ENCODE data around the gene SYNE1.
A peak's percentile ranks its signal among the peaks of the same experiment; 100 is the strongest.

Gene SYNE1

DNA sequence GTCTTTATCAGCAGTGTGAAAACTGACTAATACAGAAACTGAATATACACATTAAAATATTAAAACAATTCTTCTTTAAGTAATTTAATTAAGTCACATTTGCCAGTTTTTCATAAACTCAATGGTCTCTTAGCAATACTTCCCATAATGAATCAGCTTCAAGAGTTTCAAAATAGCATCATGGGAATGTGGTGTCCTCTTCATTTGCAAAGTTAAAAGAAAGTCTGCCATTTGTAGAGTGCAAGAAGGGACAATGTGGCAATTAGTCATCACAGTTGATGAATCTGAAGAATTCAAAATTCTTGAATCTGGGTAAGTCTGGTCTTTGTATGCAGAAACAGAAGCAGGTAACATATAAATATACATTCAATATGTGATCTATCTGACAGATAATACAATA, 38.7 kb downstream of the SYNE1 start:
- TF ChIP-seq Cebpa-rat (IDR thresholded peaks at IDR 0.05): no peak
- Histone ChIP-seq H3K9me3 (replicated peaks in 1 of 11) (peaks cover 0 to 7% (median 0%) of the 10 kb centered on the region in 11 experiments; a peak in 2 of 22 replicates), H3K9ac (no peak overlapping the region)

DNA sequence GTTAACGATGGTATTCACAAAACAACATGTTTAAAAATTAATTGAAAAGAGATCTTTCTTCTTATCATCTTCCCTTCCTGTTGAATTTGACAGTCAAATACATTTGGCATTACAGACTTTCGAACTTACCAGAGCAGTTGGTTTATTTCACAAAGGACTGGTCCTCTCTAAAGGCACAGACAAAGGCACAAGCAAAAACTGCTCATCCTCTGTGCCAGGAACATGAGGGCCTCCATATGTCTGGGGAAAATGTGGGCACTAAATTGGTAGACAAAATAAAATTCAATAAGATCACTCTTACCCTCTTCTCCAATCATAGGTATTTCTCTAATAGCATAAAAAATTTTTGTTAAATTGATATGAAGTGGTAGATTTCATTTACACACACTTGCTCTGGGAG, 40.4 kb downstream of the SYNE1 start:
- H3K27ac ChIP-seq: no peak overlapping the region
- no peaks in the 10 kb centered on the region for H4K20me1 ChIP-seq
- TF ChIP-seq Cebpa-rat (IDR thresholded peaks at IDR 0.05): no peak
- H3K4me3 ChIP-seq: no peak overlapping the region
- no peaks in the 10 kb centered on the region for H3K27me3 ChIP-seq
- H3K9ac ChIP-seq: no peak overlapping the region
- peaks cover 0 to 17% (median 8%) of the 10 kb centered on the region in 11 experiments; a peak in 16 of 22 replicates for H3K9me3 ChIP-seq (replicated peaks in 1 of 11)
- no peak overlapping the region for H3K4me2 ChIP-seq
- no peaks in the 10 kb centered on the region for H3K4me1 ChIP-seq
- no peaks in the 10 kb centered on the region for H3K36me3 ChIP-seq

More for the DNA sequence above, 38.7 kb downstream of the SYNE1 start:
- no peak overlapping the region for H3K4me3 ChIP-seq
- no peaks in the 10 kb centered on the region for H3K4me1 ChIP-seq
- H3K27ac ChIP-seq: no peak overlapping the region
- H3K27me3 ChIP-seq: no peaks in the 10 kb centered on the region
- no peak overlapping the region for H3K4me2 ChIP-seq
- H3K36me3 ChIP-seq: no peaks in the 10 kb centered on the region
- H4K20me1 ChIP-seq: no peaks in the 10 kb centered on the region

DNA sequence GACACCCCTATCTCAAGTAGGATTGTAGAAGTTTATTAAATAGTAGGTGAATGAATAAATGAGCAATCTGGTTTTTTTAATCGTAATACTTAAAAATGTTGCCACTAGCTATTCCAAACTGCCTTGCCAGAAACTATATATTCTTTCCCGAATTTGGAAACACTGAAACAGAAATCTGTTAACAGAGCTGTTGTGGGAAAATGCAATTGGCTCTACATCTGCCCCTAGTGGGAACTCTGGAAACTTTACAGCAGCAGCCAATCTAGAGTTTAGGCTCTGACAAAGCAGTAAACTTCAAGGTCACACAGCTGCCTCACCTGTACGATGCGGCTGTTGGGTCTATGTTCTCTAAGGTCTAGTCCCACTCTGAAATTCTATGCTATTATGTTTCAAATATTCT, 41.7 kb downstream of the SYNE1 start:
- Histone ChIP-seq H3K9me3 (replicated peaks in 1 of 11) (peaks cover 0 to 25% (median 16%) of the 10 kb centered on the region in 11 experiments; a peak in 16 of 22 replicates), H3K36me3 (no peaks in the 10 kb centered on the region), H3K4me2 (no peak overlapping the region), H3K4me3 (no peak overlapping the region), H3K4me1 (no peaks in the 10 kb centered on the region), H4K20me1 (no peaks in the 10 kb centered on the region), H3K27ac (no peak overlapping the region), H3K9ac (no peak overlapping the region), H3K27me3 (no peaks in the 10 kb centered on the region)
- TF ChIP-seq Cebpa-rat (IDR thresholded peaks at IDR 0.05): no peak

DNA sequence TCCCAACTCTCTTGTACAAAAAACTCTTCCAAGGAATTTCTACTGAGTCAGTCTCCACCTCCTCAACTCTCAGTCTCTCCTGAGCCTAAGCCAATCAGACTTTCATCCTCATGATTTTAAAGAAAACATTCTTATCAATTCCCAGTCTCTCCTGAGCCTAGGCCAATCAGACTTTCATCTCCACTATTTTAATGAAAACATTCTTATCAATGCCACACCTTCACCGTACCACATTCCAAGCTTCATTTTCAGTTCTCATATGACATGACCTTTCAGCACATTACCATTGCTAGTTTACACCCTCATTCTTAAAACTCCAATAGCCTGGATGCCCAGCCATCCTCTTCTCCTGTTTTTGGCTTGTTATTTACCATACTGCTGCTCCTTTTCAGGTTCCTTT, 42.5 kb downstream of the SYNE1 start:
- no peak overlapping the region for H3K27ac ChIP-seq
- no peak overlapping the region for H3K4me3 ChIP-seq

DNA sequence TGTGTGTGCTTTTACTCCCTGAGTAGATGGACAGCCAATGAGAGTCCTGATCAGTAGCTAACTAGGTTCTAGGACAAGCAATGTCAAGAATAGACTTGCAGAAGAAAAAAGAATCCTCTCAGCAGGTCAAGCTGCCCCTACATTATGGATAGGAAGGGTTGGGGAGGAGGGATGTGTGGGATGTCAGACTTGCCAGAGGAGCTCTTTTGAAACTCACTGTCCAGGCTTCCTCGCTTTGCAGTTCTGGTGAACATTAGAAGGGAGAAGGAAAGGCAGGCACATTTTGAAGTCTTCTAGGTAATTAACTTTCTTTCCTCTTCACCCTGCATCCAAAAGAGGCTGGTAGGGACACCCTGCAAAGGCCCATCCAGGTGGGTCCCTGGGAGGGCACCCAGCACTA, 48.7 kb downstream of the SYNE1 start:
- H3K9ac ChIP-seq: peak overlapping the region in 4 of 11 experiments; percentile 1 to 50 (median 36); a peak in 3 of 22 replicates
- H3K9me3 ChIP-seq (replicated peaks in 1 of 11): peaks cover 0 to 24% (median 13%) of the 10 kb centered on the region in 11 experiments; a peak in 16 of 22 replicates
- H3K4me1 ChIP-seq: peaks cover 6 to 47% (median 26%) of the 10 kb centered on the region in 10 experiments; a peak in 18 of 20 replicates
- no peaks in the 10 kb centered on the region for H3K27me3 ChIP-seq
- H3K4me2 ChIP-seq: peak overlapping the region in 8 of 11 experiments; percentile 31 to 79 (median 52); a peak in 15 of 22 replicates
- H3K27ac ChIP-seq: peak overlapping the region in 9 of 11 experiments; percentile 63 to 88 (median 80); a peak in 18 of 22 replicates
- H3K4me3 ChIP-seq: no peak overlapping the region
- H4K20me1 ChIP-seq: no peaks in the 10 kb centered on the region
- H3K36me3 ChIP-seq: no peaks in the 10 kb centered on the region
- TF ChIP-seq Cebpa-rat (IDR thresholded peaks at IDR 0.05): no peak

More for the DNA sequence above, 42.5 kb downstream of the SYNE1 start:
- no peak overlapping the region for H3K9ac ChIP-seq
- no peaks in the 10 kb centered on the region for H3K36me3 ChIP-seq
- no peaks in the 10 kb centered on the region for H3K4me1 ChIP-seq
- no peak overlapping the region for H3K4me2 ChIP-seq
- H3K9me3 ChIP-seq (replicated peaks in 1 of 11): peaks cover 0 to 25% (median 16%) of the 10 kb centered on the region in 11 experiments; a peak in 16 of 22 replicates
- no peaks in the 10 kb centered on the region for H3K27me3 ChIP-seq
- no peaks in the 10 kb centered on the region for H4K20me1 ChIP-seq
- TF ChIP-seq Cebpa-rat (IDR thresholded peaks at IDR 0.05): no peak

DNA sequence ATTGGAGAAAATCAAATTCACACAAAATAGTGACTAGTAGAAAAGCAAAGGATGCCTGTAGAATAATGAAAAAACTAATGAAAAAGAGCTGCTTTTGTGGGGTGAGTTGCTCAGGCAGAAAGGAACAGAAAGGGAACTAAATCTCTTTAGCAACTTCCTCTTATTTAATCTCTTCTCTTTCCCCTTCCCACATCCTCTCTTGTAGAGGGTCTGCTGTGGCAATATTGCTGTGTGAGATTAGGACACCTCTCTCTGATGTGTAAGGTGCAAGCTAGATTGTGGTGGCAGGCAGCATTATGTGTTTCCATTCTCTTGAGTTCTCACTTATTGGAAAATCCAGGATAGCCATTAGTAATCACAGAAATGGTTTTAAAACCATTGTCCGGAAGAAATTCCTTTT, 49.7 kb downstream of the SYNE1 start:
- Histone ChIP-seq H3K27me3 (no peaks in the 10 kb centered on the region), H4K20me1 (no peaks in the 10 kb centered on the region), H3K4me3 (no peak overlapping the region; a peak in 1 of 20 replicates), H3K36me3 (no peaks in the 10 kb centered on the region), H3K9ac (peak overlapping the region in 7 of 11 experiments; percentile 21 to 63 (median 48); a peak in 9 of 22 replicates), H3K4me2 (peak overlapping the region in 10 of 11 experiments; percentile 28 to 79 (median 46); a peak in 20 of 22 replicates), H3K27ac (peak overlapping the region in 9 of 11 experiments; percentile 63 to 88 (median 80); a peak in 18 of 22 replicates), H3K4me1 (peaks cover 6 to 47% (median 26%) of the 10 kb centered on the region in 10 experiments; a peak in 18 of 20 replicates), H3K9me3 (replicated peaks in 1 of 11) (peaks cover 0 to 23% (median 13%) of the 10 kb centered on the region in 11 experiments; a peak in 16 of 22 replicates)
- peak in 9 of 11 experiments; percentile 73 to 94 (median 91); a peak in 16 of 22 replicates for TF ChIP-seq Cebpa-rat (IDR thresholded peaks at IDR 0.05)

DNA sequence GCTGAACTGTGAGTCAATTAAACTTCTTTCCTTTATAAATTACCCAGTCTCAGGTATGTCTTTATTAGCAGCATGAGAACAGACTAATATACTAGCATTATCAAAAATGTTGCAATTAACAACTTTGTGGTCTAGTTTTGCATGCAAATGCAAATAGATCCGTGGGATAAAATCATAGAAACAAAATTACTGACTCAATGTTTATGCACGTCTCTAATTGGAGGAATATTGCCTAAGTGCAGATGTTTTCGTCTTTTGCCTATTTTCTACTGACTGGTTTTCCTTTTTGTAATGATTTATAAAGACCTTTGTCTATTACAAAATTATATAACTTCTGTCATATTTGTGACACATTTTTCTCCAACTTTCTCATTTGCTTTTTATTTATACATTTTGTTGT, 51.9 kb downstream of the SYNE1 start:
- no peaks in the 10 kb centered on the region for H3K36me3 ChIP-seq
- no peak overlapping the region for H3K9ac ChIP-seq
- H4K20me1 ChIP-seq: no peaks in the 10 kb centered on the region
- H3K9me3 ChIP-seq (replicated peaks in 1 of 11): peaks cover 0 to 6% (median 0%) of the 10 kb centered on the region in 11 experiments; a peak in 2 of 22 replicates
- H3K27ac ChIP-seq: peak overlapping the region in 5 of 11 experiments; percentile 31 to 86 (median 44); a peak in 4 of 22 replicates
- H3K27me3 ChIP-seq: no peaks in the 10 kb centered on the region
- peaks cover 6 to 47% (median 26%) of the 10 kb centered on the region in 10 experiments; a peak in 18 of 20 replicates for H3K4me1 ChIP-seq
- no peak overlapping the region for H3K4me3 ChIP-seq
- H3K4me2 ChIP-seq: no peak overlapping the region
- TF ChIP-seq Cebpa-rat (IDR thresholded peaks at IDR 0.05): no peak

DNA sequence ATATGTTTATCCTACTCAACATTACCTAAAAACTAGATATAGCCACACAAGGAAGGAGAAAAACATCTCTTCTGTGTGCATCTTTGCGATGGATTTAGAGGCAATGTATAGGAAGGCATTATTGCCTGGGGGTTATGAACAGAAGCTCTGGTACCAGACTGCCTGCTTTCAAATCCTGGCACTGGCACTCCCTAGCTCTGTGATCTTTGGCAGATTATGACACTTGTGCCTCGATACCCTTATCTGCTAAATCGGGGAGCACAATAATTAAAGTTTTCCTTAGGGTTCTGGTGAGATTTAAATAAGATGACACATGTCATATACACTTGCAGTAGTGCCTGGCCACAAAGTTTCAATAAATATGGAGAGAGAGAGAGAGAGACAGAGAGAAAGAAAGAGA, 53.3 kb downstream of the SYNE1 start:
- Histone ChIP-seq H3K4me1 (peaks cover 6 to 40% (median 24%) of the 10 kb centered on the region in 10 experiments; a peak in 18 of 20 replicates), H3K36me3 (no peaks in the 10 kb centered on the region), H3K27me3 (no peaks in the 10 kb centered on the region), H3K4me3 (no peak overlapping the region), H3K9ac (no peak overlapping the region), H3K9me3 (replicated peaks in 1 of 11) (peaks cover 0 to 6% (median 0%) of the 10 kb centered on the region in 11 experiments; a peak in 2 of 22 replicates), H4K20me1 (no peaks in the 10 kb centered on the region), H3K4me2 (no peak overlapping the region), H3K27ac (peak overlapping the region in 5 of 11 experiments; percentile 9 to 32 (median 26); a peak in 1 of 22 replicates)
- TF ChIP-seq Cebpa-rat (IDR thresholded peaks at IDR 0.05): no peak

DNA sequence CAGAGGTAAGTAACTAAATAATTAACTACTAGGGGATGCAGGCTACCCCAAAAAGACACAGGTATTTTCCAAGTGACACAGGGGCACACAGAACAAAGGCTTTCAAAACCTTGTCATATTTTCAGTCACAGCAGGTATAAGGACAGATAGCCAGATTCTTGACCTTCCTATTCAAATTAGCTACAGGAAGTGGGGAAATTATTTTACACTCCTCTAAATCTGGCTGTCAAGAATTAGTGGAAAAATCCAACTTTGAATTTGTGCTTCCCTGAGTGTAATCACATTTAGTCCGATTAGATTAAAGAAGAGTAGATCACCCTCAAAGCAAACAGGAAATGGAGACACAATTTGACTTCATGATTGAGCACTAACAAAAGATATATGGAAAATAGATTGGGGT, 60.6 kb downstream of the SYNE1 start:
- peaks cover 0 to 35% (median 7%) of the 10 kb centered on the region in 10 experiments; a peak in 10 of 20 replicates for H3K4me1 ChIP-seq

More for the DNA sequence above, 60.6 kb downstream of the SYNE1 start:
- no peaks in the 10 kb centered on the region for H3K27me3 ChIP-seq
- no peak overlapping the region for H3K9ac ChIP-seq
- no peak for TF ChIP-seq Cebpa-rat (IDR thresholded peaks at IDR 0.05)
- H3K4me2 ChIP-seq: peak overlapping the region in 4 of 11 experiments; percentile 48 to 64 (median 59); a peak in 7 of 22 replicates
- H3K27ac ChIP-seq: peak overlapping the region in 1 of 11 experiments; percentile 36; a peak in 1 of 22 replicates
- H3K9me3 ChIP-seq (replicated peaks in 1 of 11): no peaks in the 10 kb centered on the region
- no peaks in the 10 kb centered on the region for H4K20me1 ChIP-seq
- no peak overlapping the region for H3K4me3 ChIP-seq
- no peaks in the 10 kb centered on the region for H3K36me3 ChIP-seq

All from BLaER1 treated with 17β-estradiol and CSF1 and Interleukin-3, amounts not matched to agents 10 nM and 100 nM (cell line).